ENCODE results near the gene PRKCSH.
"Not testable (repeated sequence)": the region's sequence is repeated elsewhere in the genome, so short reads cannot be mapped to it uniquely, and the experiment has no call there.

DNA sequence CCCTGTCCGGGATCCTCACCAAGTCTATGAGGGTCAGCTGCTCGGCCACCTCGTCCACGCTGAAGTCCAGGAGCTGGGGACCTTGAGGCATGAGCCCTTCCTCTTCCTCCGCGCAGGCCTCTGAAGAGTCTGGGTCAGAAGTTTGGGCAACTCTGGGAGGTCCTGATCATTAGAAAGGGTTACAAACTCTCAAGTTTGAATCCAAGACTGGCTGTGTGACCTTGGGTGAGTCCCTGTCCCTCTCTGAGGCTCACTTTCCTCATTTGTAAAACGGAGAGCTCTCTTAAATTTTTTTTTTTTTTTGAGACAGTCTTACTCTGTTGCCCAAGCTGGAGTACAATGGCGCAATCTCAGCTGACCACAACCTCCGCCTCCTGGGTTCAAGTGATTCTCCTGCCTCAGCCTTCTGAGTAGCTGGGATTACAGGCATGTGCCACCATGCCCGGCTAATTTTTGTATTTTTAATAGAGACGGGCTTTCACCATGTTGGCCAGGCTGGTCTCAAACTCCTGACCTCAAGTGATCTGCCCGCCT is 28.7 kb upstream of the PRKCSH start:
- TF ChIP-seq EZH2phosphoT487 (IDR thresholded peaks at IDR 0.05; ENCODE audit: low read depth), result not testable (repeated sequence)
- TF ChIP-seq, protein P1, sequence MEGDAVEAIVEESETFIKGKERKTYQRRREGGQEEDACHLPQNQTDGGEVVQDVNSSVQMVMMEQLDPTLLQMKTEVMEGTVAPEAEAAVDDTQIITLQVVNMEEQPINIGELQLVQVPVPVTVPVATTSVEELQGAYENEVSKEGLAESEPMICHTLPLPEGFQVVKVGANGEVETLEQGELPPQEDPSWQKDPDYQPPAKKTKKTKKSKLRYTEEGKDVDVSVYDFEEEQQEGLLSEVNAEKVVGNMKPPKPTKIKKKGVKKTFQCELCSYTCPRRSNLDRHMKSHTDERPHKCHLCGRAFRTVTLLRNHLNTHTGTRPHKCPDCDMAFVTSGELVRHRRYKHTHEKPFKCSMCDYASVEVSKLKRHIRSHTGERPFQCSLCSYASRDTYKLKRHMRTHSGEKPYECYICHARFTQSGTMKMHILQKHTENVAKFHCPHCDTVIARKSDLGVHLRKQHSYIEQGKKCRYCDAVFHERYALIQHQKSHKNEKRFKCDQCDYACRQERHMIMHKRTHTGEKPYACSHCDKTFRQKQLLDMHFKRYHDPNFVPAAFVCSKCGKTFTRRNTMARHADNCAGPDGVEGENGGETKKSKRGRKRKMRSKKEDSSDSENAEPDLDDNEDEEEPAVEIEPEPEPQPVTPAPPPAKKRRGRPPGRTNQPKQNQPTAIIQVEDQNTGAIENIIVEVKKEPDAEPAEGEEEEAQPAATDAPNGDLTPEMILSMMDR (IDR thresholded peaks at IDR 0.05; ENCODE audit: low read depth, low read length), result not testable (repeated sequence)

All from OCI-LY3 (cell line).